NCI-H446 (cell line): ENCODE results near the gene XPNPEP1.

ENCODE experiments used
- DNase-seq, 2 experiments: peaks; one replicate each; lab custom pipeline; 2025; lab: John Stamatoyannopoulos, UW

Gene XPNPEP1

GRCh38 chr10:109892931-109893330 lies 30.4 kb downstream of the XPNPEP1 start:
- no peak for DNase-seq

- DNase-seq, result no peak
Measured at GRCh38 chr10:109892117-109892516, 31.2 kb downstream of the XPNPEP1 start.

DNA sequence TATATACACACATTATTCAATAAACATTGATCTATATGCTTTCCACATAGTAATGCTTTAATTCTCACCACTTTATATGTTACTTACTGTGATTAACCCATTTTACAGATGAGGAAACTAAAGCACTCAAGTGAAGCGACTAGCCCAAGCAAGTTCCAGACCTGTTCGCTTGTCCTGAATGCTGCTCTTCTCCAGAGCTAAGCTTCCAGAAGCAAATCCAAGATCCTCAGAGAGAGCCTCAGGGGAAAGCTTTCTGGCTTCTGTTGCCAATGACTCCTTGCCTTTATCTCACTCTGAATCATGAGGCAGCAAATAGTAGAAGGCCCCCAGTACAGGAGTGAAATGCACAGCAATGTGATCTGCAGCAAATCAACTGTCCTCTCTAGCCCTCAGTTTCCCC lies 32.2 kb downstream of the XPNPEP1 start:
- no peak for DNase-seq

- DNase-seq, result no peak
Measured at GRCh38 chr10:109889867-109890266, 33.4 kb downstream of the XPNPEP1 start.

- no peak for DNase-seq
Measured at GRCh38 chr10:109887776-109888175, 35.5 kb downstream of the XPNPEP1 start.

GRCh38 chr10:109887243-109887642 lies 36.1 kb downstream of the XPNPEP1 start:
- DNase-seq, result no peak

GRCh38 chr10:109886781-109887140 lies 36.5 kb downstream of the XPNPEP1 start:
- no peak for DNase-seq

GRCh38 chr10:109886037-109886780 lies 37.1 kb downstream of the XPNPEP1 start:
- DNase-seq, result no peak

DNA sequence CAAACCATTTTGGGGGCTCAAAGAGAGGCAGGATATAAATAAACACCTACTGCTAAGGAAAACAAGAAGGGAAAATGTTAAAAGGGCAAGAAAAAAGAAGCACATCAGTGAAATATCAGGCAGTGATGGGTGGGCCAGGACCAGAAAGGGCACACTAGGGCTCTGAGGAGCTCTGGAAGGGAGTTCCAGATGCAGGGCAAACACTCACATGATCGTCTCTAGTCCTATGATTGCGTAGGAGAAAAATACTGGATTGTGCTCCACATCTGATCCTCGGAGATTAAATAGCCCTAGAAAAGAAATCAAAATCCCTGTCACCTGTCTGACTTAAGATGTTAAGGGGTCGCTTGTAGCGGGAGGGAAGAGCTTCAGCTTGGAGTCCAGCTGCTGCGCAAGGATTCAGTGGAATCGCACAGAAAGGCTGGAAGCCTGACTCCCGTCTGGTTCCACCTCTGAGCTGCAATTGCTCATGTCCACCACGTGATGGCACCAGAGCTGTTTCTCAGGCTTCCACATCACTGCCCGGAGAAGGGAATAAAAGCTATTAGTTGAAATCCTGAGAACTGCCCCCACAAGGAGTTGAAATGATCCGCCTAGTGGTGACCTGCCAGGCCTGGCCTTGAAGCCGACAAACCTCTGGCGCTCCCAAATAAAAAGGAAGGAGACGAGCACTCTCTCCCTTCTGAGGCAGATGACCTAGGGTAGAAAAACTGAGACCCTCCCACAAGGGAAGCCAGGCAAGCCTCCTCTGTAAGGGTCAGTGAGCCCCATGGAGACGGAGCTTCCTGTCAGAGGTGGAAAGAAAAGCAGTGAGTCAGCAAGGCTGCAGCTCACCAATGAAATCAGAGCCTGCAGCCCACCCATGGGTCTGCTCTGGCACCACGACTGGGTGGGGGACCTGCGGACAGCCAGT lies 39.2 kb downstream of the XPNPEP1 start:
- DNase-seq, result peak; percentile 51 to 83

DNA sequence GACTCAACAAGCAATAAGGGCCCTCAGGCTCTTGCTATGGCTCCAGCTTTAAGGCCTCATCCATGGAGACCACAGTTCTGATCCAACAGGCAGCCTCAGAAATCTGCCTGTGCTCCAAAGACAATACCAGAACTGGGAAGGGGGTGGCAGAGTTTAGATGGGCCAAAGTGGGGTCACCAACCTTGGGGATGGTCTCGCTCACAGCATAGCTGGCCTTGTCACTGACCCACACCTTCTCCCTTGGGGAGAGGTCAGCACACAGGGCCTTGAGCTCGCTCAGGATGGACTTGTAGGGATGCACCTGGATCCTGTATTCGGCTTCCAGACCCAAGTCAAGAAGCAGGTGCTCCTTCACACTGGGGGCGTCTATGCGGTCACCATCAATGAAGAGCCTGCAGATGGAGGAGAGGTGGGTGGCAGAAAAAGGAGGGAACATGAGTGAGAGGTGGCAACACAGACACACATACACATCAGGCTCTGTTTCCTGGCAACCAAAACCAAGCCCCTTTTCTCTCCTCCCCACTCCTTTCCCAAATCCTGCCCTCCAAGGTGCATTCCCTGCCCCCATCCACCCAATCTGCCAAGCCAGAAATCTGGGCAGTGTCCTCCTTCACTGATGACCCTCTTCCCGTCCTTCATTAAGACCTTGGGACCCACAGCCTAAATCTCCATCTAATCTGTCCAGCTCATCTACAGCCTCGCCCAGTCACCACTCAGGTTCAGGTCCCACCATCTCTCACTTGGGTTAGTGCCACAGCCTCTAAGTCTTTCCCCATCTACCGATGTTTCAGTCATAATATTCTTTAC lies 40.9 kb downstream of the XPNPEP1 start:
- no peak for DNase-seq

DNA sequence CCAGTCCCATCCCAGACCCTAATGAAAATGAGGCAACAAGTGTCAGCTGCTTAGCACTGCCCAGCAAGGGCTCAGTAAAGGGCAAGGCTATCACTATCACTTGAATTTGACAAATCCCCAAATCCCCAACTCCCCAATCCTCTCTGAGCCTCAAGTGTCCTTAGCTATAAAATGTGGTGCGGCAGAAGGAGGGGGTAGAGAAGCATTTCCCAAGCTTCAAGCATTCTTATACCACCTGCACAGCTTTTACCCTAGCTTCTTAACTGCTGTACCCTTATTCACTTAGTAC lies 41.6 kb downstream of the XPNPEP1 start:
- DNase-seq, result no peak

DNA sequence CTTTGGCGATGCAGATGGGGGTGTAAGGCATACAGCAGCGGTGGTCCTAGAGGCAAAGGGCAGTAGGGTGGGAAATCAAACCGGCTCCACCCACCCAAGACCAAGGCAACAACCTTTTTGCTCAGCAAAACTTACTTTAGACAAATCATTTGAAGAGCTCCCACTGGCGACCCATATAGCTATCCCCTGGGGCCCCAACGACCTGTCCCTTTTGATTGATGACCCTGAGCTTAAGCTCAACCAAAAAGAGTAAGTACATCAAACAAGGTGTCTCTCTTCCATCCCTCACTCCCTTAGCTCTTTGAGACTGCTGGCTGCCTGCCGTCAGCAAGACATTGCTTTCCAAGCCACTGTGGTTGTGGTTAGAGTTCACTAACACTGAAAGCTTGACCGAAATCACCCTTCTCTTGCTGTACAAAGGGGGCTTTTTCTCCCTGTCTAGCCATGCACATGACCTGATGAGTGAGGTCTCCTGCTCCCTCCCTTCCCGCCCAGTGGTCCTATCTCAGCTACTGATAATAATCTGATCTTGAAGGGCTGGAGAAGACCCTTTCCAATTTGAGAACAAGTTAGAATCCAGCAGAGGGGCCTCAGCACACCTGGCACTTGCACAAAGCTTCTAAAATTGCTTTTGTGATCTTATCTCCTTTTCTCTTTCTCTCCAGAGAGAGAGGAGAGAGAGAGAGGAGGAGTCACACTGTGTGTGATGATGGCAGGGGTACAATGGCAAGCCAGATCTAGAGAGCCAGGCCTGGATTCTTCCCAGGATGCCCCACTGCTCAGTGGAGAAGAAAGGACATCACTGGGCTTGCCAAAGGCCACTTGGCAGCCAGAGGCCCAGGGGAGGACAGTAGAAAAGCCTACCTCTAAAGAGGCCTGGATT lies 42.2 kb downstream of the XPNPEP1 start:
- no peak for DNase-seq

DNA sequence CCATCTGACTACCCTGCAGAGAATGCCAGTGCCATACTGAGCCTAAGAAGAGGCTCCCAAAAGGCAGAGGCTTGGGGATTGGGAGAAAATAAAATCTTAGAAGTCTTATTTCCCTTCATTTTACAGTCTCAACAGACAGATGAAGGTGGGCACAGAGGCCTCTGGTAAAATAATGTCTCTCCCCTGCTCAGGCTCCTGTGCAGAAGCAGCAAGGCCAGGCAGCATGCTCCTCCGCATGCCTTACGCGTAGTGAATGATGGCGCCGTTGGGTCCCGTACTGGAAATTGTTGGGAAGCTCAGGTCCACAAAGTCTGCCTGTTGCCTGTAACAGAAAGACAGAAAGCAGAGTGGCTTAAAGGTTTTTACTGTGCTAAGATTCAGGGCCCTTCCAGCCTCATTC lies 45.8 kb downstream of the XPNPEP1 start:
- DNase-seq, result no peak

DNA sequence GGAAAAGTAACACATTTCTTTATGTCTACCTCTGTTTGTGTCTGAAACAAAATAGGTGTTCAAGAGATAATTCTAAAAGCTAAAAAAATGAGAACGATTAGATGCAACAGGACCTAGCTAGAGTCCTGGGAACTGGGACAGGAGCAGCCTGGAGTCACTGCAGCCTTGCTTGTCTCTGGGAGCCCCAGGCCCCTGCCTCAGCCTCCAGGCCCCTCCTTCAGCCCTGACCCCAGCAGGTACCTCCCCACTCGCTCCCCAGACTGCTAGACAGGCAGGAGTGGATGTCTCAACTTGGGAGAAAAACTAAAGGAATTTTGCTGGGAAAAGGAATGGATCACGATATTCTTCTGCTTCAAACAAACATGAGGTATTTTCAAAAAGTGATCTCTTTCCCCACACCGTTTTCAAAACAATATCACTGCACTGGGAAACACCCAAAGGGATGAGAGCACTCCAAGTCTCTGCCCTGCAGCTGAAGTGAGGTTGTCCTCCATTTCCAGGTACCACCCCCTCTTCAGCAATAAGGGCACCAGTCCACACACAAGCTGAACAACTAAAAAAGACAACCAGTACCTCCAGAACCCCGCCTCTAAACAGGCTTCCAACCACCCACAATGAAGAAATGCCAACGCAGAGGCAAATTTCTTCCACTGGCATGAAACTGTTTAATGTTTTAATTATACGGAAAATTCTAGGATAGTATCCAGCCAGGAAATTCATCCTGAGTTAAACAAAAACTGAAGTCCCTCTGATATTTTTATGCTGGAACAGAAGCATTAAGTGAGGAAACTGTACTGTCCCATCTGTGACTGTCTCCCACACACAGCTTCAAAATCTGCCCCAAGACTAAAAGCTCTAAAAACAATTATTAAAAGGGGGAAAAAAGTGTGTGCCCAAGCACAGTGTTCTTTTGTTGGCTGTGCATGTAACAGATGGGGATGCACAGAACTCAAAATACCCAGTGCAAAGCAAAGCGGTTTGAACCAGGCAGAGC lies 47.2 kb downstream of the XPNPEP1 start:
- no peak for DNase-seq

GRCh38 chr10:109875151-109875568 lies 48.2 kb downstream of the XPNPEP1 start:
- DNase-seq, result no peak

DNA sequence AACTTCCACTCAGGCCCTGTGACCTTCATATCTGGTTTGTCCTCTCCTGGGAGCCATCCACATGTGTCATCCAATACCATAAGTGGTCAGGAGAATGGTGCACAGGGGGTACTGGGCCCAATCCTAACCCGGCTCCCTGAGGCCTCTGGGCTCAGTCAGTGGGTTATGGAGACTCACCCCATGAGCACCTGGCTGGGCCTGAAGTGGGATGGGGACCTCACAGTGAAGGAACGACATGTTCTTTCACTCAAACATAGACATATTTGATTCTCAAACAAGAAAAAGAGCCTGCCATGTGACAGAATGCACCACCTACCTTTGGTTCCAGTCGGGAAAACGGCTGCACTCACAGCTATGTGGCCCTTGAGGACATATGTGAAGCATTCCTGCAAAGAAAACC lies 51.8 kb downstream of the XPNPEP1 start:
- no peak for DNase-seq

DNA sequence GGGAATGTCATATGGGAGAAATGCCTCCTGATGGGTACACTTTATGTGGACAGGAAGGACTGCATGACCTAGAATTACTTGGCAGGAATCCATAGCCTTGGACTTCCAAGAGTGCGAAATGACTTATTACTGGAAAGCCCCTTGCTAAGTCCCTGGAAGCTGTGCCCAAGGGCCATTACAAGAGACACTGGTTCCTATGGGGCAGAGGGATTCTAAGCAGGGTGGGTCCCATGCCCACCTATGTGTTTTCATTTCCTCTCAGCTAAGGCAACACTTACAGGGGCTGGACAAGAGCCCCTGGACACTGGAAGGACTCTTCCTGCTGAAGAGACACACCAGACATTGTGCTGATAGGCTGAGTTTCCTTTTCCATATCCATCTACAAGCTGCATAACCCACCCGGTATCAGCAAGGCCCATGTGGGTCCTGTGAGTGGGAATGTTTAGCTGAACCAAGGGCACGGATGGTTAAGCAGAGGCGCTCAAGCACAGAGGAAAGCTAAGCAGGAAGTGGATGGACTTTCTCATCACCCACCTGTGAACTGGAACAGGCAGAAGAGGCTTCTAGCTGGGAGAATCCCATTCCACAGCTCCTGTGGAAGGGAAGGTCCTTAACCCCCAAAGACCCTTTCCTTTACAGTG lies 56.2 kb downstream of the XPNPEP1 start:
- no peak for DNase-seq

DNA sequence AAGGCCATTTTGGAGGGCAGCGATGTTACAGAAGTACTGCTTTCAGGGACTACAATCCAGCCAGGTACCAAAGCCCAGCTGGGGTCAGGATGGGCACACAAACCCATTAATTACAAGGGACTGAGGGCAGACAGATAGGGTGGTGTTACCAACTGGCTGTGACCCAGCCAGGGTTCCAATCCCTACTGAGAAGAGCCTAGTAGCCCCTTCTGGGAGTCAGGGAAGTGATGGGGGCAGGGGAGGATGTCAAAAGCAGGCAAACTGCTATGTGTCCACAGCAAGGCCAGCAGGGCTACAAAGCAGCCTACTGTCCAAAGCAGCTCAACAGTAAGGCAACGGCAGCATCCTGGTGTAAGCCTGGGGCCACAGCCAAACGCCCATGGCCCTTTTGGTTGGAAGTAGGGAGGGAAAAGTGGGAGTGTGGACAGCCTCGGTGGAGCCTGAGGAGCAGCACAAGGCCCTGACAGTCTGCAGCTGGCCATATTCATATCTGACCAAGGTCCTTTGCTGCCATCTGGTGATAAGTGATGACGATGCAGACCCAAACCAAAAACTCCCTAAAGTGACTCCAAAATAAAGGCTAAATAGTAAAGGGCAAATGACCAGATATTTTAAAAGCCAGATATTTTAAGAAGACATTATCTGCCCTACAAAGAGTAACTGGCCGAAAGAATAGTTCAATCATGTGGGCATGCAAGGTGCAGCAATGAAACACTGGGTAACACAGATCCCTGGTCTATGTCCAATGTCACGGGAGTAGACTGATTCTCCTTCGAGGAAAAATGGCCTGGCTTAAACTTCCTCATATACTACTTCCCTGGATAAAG lies 56.9 kb downstream of the XPNPEP1 start:
- DNase-seq, result peak in 1 of 2 experiments; percentile 5

DNA sequence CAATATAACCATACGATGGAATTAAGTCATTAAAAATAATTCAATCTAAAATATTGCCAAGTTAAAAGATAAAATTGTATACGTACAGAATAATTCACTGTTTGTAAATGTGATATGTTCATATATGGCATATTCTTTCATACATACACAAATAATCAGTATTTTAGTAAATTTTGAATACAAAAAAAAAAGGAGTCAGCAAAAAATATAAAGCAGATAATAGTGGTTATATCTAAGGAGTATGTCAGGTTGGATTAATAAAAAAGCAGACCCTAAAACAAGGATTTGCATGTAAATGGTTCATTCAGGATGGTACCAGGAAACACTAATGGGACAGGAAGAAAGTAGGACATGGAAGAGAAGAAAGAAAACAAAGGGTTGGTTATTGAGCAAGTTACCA lies 59.5 kb downstream of the XPNPEP1 start:
- DNase-seq, result no peak
